HepG2 (cell line): Measurements from ENCODE around the gene KIF20A. TPM values are rescaled to one million over a fixed set of nuclear protein-coding genes. Genes with fewer than 3 reads are reported as not detected.
A peak's percentile ranks its signal among the peaks of the same experiment; 100 is the strongest.

Source experiments
- ADNP ChIP-seq: sonication (generic); formaldehyde crosslinking; IDR thresholded peaks from 2 replicates; pipeline ENCODE4 v1.4.0; 2020; ENCODE audit warnings: missing genetic modification reagents
- FOSL2 ChIP-seq: sonication (generic); formaldehyde crosslinking; IDR thresholded peaks from 2 replicates; pipeline ENCODE4 v1.4.0; 2020; ENCODE audit warnings: missing genetic modification reagents
- KDM6A ChIP-seq: IDR thresholded peaks from 2 replicates; pipeline ENCODE4 v1.6.1; 2016; ENCODE audit warnings: low read depth
- ONECUT2 ChIP-seq: sonication (generic); formaldehyde crosslinking; IDR thresholded peaks from 2 replicates; pipeline ENCODE4 v1.4.0; 2020; ENCODE audit warnings: missing genetic modification reagents
- SATB2 ChIP-seq: sonication (generic); formaldehyde crosslinking; IDR thresholded peaks from 2 replicates; pipeline ENCODE4 v1.5.0; 2020; ENCODE audit warnings: missing genetic modification reagents
- SIX4 ChIP-seq: sonication (generic); formaldehyde crosslinking; IDR thresholded peaks from 2 replicates; pipeline ENCODE4 v1.4.0; 2020; ENCODE audit warnings: missing genetic modification reagents
- SP4 ChIP-seq: sonication (generic); formaldehyde crosslinking; IDR thresholded peaks from 2 replicates; pipeline ENCODE4 v1.8.1; 2023; ENCODE audit warnings: mild to moderate bottlenecking, missing genetic modification reagents
- TAF1 ChIP-seq: sonication (generic); formaldehyde crosslinking; IDR thresholded peaks from 2 replicates; pipeline ENCODE4 v1.4.0; 2020; ENCODE audit warnings: missing genetic modification reagents
- XRCC5 ChIP-seq: fragments of 200-400 bp; formaldehyde crosslinking; optimal IDR thresholded peaks from 2 replicates; pipeline ENCODE3; 2017; ENCODE audit warnings: mild to moderate bottlenecking, low read length
- ZBTB21 ChIP-seq: sonication (generic); formaldehyde crosslinking; IDR thresholded peaks from 2 replicates; pipeline ENCODE4 v1.4.0; 2020; ENCODE audit warnings: missing genetic modification reagents
- ZFP41 ChIP-seq: sonication (generic); formaldehyde crosslinking; IDR thresholded peaks from 2 replicates; pipeline ENCODE4 v1.4.0; 2020; ENCODE audit warnings: mild to moderate bottlenecking, missing genetic modification reagents, borderline replicate concordance
- ZNF605 ChIP-seq: sonication (generic); formaldehyde crosslinking; IDR thresholded peaks from 2 replicates; pipeline ENCODE4 v1.8.0; 2022; ENCODE audit warnings: mild to moderate bottlenecking, missing genetic modification reagents
- ZNF619 ChIP-seq: sonication (generic); formaldehyde crosslinking; IDR thresholded peaks from 2 replicates; pipeline ENCODE4 v1.4.0; 2020; ENCODE audit warnings: mild to moderate bottlenecking, missing genetic modification reagents
- ZNF776 ChIP-seq: sonication (generic); formaldehyde crosslinking; IDR thresholded peaks from 2 replicates; pipeline ENCODE4 v1.4.0; 2020; ENCODE audit warnings: mild to moderate bottlenecking, missing genetic modification reagents
- ZNF879 ChIP-seq: sonication (generic); formaldehyde crosslinking; IDR thresholded peaks from 2 replicates; pipeline ENCODE4 v1.8.1; 2023; ENCODE audit warnings: missing genetic modification reagents
- ZSCAN20 ChIP-seq: sonication (generic); formaldehyde crosslinking; IDR thresholded peaks from 2 replicates; pipeline ENCODE4 v1.4.0; 2020; ENCODE audit warnings: missing genetic modification reagents, mild to moderate bottlenecking, borderline replicate concordance
- polyA plus RNA-seq, 8 experiments: library from polyadenylated mRNA; depleted of rRNA in 3 of 8; stranded (reverse) in 7 of 8; unstranded in 1 of 8; fragments of >200 nt; fragmentation: Illumina TruSeq in 4 of 8; extraction: Trizol in 4 of 8; gene quantifications; 2 replicates each; pipeline versions ENCODE4 v1.2.1 to v1.2.3, GENCODE V29; 2011 to 2016; ENCODE audit warnings: low read depth in 4 of 8, missing spikeins in 1 of 8, mixed read lengths in 1 of 8; ENCODE audit not compliant: insufficient read depth in 1 of 8
- total RNA-seq, 5 experiments: library from RNA; depleted of rRNA; stranded (reverse); fragments of >200 nt; fragmentation: Illumina TruSeq; extraction: Trizol; gene quantifications; 2 replicates each; pipeline ENCODE4 v1.2.3, GENCODE V29; 2016; ENCODE audit warnings: low read depth in 1 of 5
- TF ChIP-seq, protein P1 (sequence below): sonication (generic); formaldehyde crosslinking; IDR thresholded peaks from 2 replicates; pipeline ENCODE4 v1.5.0; 2020; ENCODE audit warnings: mild to moderate bottlenecking, missing genetic modification reagents, borderline replicate concordance
- TF ChIP-seq, protein P2 (sequence below): sonication (generic); formaldehyde crosslinking; IDR thresholded peaks from 2 replicates; pipeline ENCODE4 v1.5.1; 2020; ENCODE audit warnings: mild to moderate bottlenecking, missing genetic modification reagents, borderline replicate concordance
- TF ChIP-seq, protein P3 (sequence below): sonication (generic); formaldehyde crosslinking; IDR thresholded peaks from 2 replicates; pipeline ENCODE4 v1.5.1; 2020; ENCODE audit warnings: missing genetic modification reagents, mild to moderate bottlenecking, borderline replicate concordance
- TF ChIP-seq, protein P4 (sequence below): sonication (generic); formaldehyde crosslinking; IDR thresholded peaks from 2 replicates; pipeline ENCODE4 v1.9.0; 2022; ENCODE audit warnings: low read depth, missing genetic modification reagents
- TF ChIP-seq, protein P5 (sequence below): IDR thresholded peaks from 2 replicates; pipeline ENCODE4 v1.6.1; 2012; ENCODE audit warnings: inconsistent platforms
- TF ChIP-seq, protein P6 (sequence below): sonication (generic); formaldehyde crosslinking; IDR thresholded peaks from 2 replicates; pipeline ENCODE4 v1.4.0; 2020; ENCODE audit warnings: missing genetic modification reagents
- TF ChIP-seq, protein P7 (sequence below): sonication (generic); formaldehyde crosslinking; IDR thresholded peaks from 2 replicates; pipeline ENCODE4 v1.4.0; 2020; ENCODE audit warnings: mild to moderate bottlenecking, low read depth, missing genetic modification reagents

KIF20A gene
- total and polyA plus RNA-seq, 2 of the 13 experiments (the other 11 are each of a cell fraction or from before 2014, with no cell fraction given), result 17.1 to 66.8 TPM

DNA sequence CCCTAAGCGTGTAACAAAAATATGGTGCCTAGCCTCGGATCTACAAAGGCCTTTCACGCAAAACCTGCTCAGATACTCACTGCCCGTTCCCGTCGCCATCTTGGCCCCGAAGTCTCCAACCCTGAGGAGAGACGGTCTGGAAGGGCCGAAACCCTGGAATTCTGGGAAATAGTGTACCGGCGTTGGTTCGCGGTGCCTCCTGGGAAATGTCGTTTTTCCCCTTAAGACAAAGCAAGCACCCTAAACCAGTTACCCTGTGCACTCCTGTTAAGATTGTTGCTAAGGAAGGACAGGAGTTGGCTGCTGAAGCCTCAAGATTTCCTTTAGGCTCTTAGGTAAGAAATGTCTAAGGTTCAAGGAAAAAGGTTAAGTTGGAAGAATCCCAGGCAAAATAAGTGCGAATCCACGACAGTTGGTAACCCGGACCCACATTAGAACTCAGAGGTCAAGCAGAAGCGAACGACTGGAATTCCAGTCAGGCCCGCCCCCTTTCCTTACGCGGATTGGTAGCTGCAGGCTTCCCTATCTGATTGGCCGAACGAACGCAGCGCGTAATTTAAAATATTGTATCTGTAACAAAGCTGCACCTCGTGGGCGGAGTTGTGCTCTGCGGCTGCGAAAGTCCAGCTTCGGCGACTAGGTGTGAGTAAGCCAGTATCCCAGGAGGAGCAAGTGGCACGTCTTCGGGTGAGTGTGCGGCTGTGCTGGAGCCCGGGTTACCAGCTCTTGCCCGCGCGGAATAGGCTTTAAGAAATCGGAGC is at the start of gene KIF20A, which contains the start of gene BRD8 (continued):
- TF ChIP-seq, protein P1, sequence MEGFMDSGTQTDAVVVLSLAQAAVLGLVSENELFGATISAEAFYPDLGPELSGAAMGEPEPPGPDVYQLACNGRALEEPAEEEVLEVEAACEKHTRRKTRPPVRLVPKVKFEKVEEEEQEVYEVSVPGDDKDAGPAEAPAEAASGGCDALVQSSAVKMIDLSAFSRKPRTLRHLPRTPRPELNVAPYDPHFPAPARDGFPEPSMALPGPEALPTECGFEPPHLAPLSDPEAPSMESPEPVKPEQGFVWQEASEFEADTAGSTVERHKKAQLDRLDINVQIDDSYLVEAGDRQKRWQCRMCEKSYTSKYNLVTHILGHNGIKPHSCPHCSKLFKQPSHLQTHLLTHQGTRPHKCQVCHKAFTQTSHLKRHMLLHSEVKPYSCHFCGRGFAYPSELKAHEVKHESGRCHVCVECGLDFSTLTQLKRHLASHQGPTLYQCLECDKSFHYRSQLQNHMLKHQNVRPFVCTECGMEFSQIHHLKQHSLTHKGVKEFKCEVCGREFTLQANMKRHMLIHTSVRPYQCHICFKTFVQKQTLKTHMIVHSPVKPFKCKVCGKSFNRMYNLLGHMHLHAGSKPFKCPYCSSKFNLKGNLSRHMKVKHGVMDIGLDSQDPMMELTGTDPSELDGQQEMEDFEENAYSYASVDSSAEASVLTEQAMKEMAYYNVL (CRISPR knock-in tag), result no peak
- TF ChIP-seq KDM6A (CRISPR knock-in tag) (no peak), ZNF776 (CRISPR knock-in tag) (no peak), SIX4 (CRISPR knock-in tag) (no peak), SATB2 (CRISPR knock-in tag) (no peak), XRCC5 (no peak), ZSCAN20 (CRISPR knock-in tag) (no peak), ZNF605 (CRISPR knock-in tag) (no peak; the same call in 1 of the 2 replicates), ZNF879 (CRISPR knock-in tag) (no peak), ZNF619 (CRISPR knock-in tag) (peak; percentile 56; the same call in 1 of the 2 replicates), ADNP (CRISPR knock-in tag) (no peak), FOSL2 (CRISPR knock-in tag) (peak; percentile 32; the same call in 1 of the 2 replicates), ZBTB21 (CRISPR knock-in tag) (no peak), ZFP41 (CRISPR knock-in tag) (no peak), TAF1 (CRISPR knock-in tag) (peak; percentile 82), ONECUT2 (CRISPR knock-in tag) (0 out of 2 replicates have a peak, but pooled peaks have one; percentile 31), SP4 (CRISPR knock-in tag) (peak; percentile 83)
- TF ChIP-seq, protein P2, sequence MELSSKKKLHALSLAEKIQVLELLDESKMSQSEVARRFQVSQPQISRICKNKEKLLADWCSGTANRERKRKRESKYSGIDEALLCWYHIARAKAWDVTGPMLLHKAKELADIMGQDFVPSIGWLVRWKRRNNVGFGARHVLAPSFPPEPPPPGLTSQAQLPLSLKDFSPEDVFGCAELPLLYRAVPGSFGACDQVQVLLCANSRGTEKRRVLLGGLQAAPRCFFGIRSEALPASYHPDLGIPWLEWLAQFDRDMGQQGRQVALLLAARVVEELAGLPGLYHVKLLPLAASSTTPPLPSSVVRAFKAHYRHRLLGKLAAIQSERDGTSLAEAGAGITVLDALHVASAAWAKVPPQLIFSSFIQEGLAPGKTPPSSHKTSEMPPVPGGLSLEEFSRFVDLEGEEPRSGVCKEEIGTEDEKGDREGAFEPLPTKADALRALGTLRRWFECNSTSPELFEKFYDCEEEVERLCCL (CRISPR knock-in tag), result no peak
- TF ChIP-seq, protein P3, sequence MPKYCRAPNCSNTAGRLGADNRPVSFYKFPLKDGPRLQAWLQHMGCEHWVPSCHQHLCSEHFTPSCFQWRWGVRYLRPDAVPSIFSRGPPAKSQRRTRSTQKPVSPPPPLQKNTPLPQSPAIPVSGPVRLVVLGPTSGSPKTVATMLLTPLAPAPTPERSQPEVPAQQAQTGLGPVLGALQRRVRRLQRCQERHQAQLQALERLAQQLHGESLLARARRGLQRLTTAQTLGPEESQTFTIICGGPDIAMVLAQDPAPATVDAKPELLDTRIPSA, result no peak
- TF ChIP-seq, protein P4, sequence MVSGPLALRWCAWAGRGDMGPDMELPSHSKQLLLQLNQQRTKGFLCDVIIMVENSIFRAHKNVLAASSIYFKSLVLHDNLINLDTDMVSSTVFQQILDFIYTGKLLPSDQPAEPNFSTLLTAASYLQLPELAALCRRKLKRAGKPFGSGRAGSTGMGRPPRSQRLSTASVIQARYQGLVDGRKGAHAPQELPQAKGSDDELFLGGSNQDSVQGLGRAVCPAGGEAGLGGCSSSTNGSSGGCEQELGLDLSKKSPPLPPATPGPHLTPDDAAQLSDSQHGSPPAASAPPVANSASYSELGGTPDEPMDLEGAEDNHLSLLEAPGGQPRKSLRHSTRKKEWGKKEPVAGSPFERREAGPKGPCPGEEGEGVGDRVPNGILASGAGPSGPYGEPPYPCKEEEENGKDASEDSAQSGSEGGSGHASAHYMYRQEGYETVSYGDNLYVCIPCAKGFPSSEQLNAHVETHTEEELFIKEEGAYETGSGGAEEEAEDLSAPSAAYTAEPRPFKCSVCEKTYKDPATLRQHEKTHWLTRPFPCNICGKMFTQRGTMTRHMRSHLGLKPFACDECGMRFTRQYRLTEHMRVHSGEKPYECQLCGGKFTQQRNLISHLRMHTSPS (CRISPR knock-in tag), result no peak
- TF ChIP-seq, protein P5, sequence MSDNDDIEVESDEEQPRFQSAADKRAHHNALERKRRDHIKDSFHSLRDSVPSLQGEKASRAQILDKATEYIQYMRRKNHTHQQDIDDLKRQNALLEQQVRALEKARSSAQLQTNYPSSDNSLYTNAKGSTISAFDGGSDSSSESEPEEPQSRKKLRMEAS, result peak; percentile 97
- TF ChIP-seq, protein P6, sequence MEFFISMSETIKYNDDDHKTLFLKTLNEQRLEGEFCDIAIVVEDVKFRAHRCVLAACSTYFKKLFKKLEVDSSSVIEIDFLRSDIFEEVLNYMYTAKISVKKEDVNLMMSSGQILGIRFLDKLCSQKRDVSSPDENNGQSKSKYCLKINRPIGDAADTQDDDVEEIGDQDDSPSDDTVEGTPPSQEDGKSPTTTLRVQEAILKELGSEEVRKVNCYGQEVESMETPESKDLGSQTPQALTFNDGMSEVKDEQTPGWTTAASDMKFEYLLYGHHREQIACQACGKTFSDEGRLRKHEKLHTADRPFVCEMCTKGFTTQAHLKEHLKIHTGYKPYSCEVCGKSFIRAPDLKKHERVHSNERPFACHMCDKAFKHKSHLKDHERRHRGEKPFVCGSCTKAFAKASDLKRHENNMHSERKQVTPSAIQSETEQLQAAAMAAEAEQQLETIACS (CRISPR knock-in tag), result no peak
- TF ChIP-seq, protein P7, sequence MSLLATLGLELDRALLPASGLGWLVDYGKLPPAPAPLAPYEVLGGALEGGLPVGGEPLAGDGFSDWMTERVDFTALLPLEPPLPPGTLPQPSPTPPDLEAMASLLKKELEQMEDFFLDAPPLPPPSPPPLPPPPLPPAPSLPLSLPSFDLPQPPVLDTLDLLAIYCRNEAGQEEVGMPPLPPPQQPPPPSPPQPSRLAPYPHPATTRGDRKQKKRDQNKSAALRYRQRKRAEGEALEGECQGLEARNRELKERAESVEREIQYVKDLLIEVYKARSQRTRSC (CRISPR knock-in tag), result no peak
